Activated B cell treated with CpG ODN at 0.5 μM for 24 hours (primary cell): ENCODE measurements around the gene IRF2. TPM values are rescaled to one million over a fixed set of nuclear protein-coding genes. Genes with fewer than 3 reads are reported as not detected.
A peak's percentile ranks its signal among the peaks of the same experiment; 100 is the strongest.

Experiments used
- ATAC-seq: fragments of 200-7000 bp; cut with Tn5 transposase; one replicate; pipeline ENCODE4 v1.10.0; 2021; ENCODE audit warnings: low read depth, mild to moderate bottlenecking, moderate library complexity
- CTCF ChIA-PET: fragments of 350-600 bp; sonication (Branson Sonifier 250); formaldehyde crosslinking; loops from one replicate; lab custom pipeline; 2021; ENCODE audit warnings: antibody characterized with exemption; lab: Charles Lee
- POLR2A ChIA-PET: fragments of 350-600 bp; sonication (Branson Sonifier 250); formaldehyde crosslinking; loops from one replicate; lab custom pipeline; 2021; ENCODE audit warnings: antibody characterized with exemption; lab: Charles Lee
- DNase-seq: peaks from one replicate; pipeline ENCODE4 v3.0.0; 2022
- H3K27ac Mint-ChIP-seq: one replicate; pipeline ENCODE4 v1.8.0; 2020; ENCODE audit warnings: mixed read lengths
- H3K27me3 Mint-ChIP-seq: one replicate; pipeline ENCODE4 v1.8.0; 2021; ENCODE audit warnings: mixed read lengths
- H3K36me3 Mint-ChIP-seq: one replicate; pipeline ENCODE4 v1.8.0; 2021; ENCODE audit warnings: low read depth, mixed read lengths
- H3K4me1 Mint-ChIP-seq: one replicate; pipeline ENCODE4 v1.8.0; 2021; ENCODE audit warnings: mixed read lengths
- H3K4me3 Mint-ChIP-seq: one replicate; pipeline ENCODE4 v1.8.0; 2020; ENCODE audit warnings: mild to moderate bottlenecking, mixed read lengths
- H3K9me3 Mint-ChIP-seq: one replicate; pipeline ENCODE4 v1.8.0; 2020; ENCODE audit warnings: mixed read lengths
- CTCF ChIP-seq: fragments of 200-600 bp; IDR thresholded peaks from one replicate; pipeline ENCODE4 v1.8.0; 2022; ENCODE audit warnings: antibody characterized with exemption, mild to moderate bottlenecking
- intact Hi-C: fragments of 100-400 bp; cut with micrococcal nuclease; formaldehyde crosslinking; loops from one replicate; pipeline ENCODE4 v1.15.1; 2024
- total RNA-seq: library from RNA; stranded (reverse); gene quantifications from 2 replicates; pipeline ENCODE4 v1.2.3, GENCODE V29; 2022

IRF2 gene
- 65.5 and 66.2 TPM in 2 replicates for total RNA-seq

- no peaks in the 10 kb centered on the region for H3K27me3 Mint-ChIP-seq
- H3K4me1 Mint-ChIP-seq, result peaks cover 63% of the 10 kb centered on the region
- peak; percentile 80 for ATAC-seq
- H3K36me3 Mint-ChIP-seq, result peaks cover 43% of the 10 kb centered on the region
- no peaks in the 10 kb centered on the region for H3K9me3 Mint-ChIP-seq
- peak within 1 kb of the TSS; percentile 94 for H3K4me3 Mint-ChIP-seq
- intact Hi-C loops, result loop anchor here (1.0 to 10.0 kb wide), 19 partner anchors 24 to 922 kb away; partner anchors contain the start of genes ACSL1, ANKRD37, CASP3 and CENPU
- no peak for TF ChIP-seq CTCF
- peak within 1 kb of the TSS; percentile 96 for H3K27ac Mint-ChIP-seq
- ChIA-PET POLR2A (interaction anchor here (0.6 to 5.0 kb wide), 56 partner anchors 9 to 1031 kb away, joined by 3 to 160 read pairs (median 7); partner anchors contain the start of genes CASP3, CENPU and PRIMPOL), CTCF (interaction anchor here (0.9 to 2.6 kb wide), 7 partner anchors 32 to 209 kb away, joined by 3 to 19 read pairs (median 7); no protein-coding TSS in a partner anchor)
- DNase-seq, result peak; percentile 86
These were observed at the start of gene IRF2 for GRCh38 chr4:184474263-184475095. IRF2 (minus strand) TSS chr4:184474550; CDS start chr4:184429064, 45,486 bp downstream.

- POLR2A ChIA-PET, result interaction anchor here (0.6 to 2.3 kb wide), 5 partner anchors 9 to 41 kb away, joined by 3 to 41 read pairs (median 9); partner anchors contain the start of gene IRF2
- Mint-ChIP-seq H3K4me1 (peaks cover 25% of the 10 kb centered on the region), H3K36me3 (no peaks in the 10 kb centered on the region), H3K27ac (no peak overlapping the region), H3K27me3 (no peaks in the 10 kb centered on the region), H3K4me3 (no peak overlapping the region), H3K9me3 (peaks cover 5% of the 10 kb centered on the region)
- ATAC-seq (no peak), DNase-seq (no peak)
- CTCF ChIA-PET, result interaction anchor here (0.8 kb wide), 1 partner anchor 9 kb away, joined by 3 read pairs; no protein-coding TSS in a partner anchor
- intact Hi-C loops, result no loop called here
- no peak for TF ChIP-seq CTCF
These were observed 41.3 kb upstream of the IRF2 start for GRCh38 chr4:184515606-184516005.

GRCh38 chr4:184514121-184514988, 40.0 kb upstream of the IRF2 start:
- no peaks in the 10 kb centered on the region for H3K36me3 Mint-ChIP-seq
- ATAC-seq (peak; percentile 90), DNase-seq (no peak)
- ChIA-PET POLR2A (interaction anchor here (0.6 to 2.3 kb wide), 23 partner anchors 8 to 383 kb away, joined by 3 to 41 read pairs (median 4); partner anchors contain the start of gene IRF2), CTCF (interaction anchor here (0.7 to 2.0 kb wide), 7 partner anchors 17 to 250 kb away, joined by 3 to 7 read pairs (median 6); partner anchors contain the start of gene IRF2)
- no peaks in the 10 kb centered on the region for H3K27me3 Mint-ChIP-seq
- H3K27ac Mint-ChIP-seq, result peak overlapping the region; percentile 54
- peaks cover 5% of the 10 kb centered on the region for H3K9me3 Mint-ChIP-seq
- peaks cover 31% of the 10 kb centered on the region for H3K4me1 Mint-ChIP-seq
- intact Hi-C loops, result loop anchor here (1.0 kb wide), 3 partner anchors 8 to 40 kb away; partner anchors contain the start of gene IRF2
- no peak for TF ChIP-seq CTCF
- peak overlapping the region; percentile 32 for H3K4me3 Mint-ChIP-seq

- no peaks in the 10 kb centered on the region for H3K36me3 Mint-ChIP-seq
- ATAC-seq (peak; percentile 28), DNase-seq (no peak)
- ChIA-PET POLR2A (interaction anchor here (0.6 to 2.3 kb wide), 22 partner anchors 7 to 248 kb away, joined by 3 to 41 read pairs (median 4); partner anchors contain the start of gene IRF2), CTCF (interaction anchor here (0.6 to 2.0 kb wide), 8 partner anchors 18 to 250 kb away, joined by 3 to 7 read pairs (median 5); partner anchors contain the start of gene IRF2)
- TF ChIP-seq CTCF, result no peak
- H3K27me3 Mint-ChIP-seq, result no peaks in the 10 kb centered on the region
- H3K27ac Mint-ChIP-seq, result peak overlapping the region; percentile 54
- intact Hi-C loops, result loop anchor here (1.0 kb wide), 3 partner anchors 7 to 39 kb away; partner anchors contain the start of gene IRF2
- H3K4me1 Mint-ChIP-seq, result peaks cover 31% of the 10 kb centered on the region
- H3K9me3 Mint-ChIP-seq, result peaks cover 5% of the 10 kb centered on the region
- H3K4me3 Mint-ChIP-seq, result peak overlapping the region; percentile 9
These were observed 39.4 kb upstream of the IRF2 start for GRCh38 chr4:184513802-184514120.
